ENCODE measurements around the gene NELFB. TPM values are rescaled to one million over a fixed set of nuclear protein-coding genes. Genes with fewer than 3 reads are reported as not detected.

Gene NELFB
- total RNA-seq, 2 experiments from 2014 or later = 67.0 to 70.9 TPM

DNA sequence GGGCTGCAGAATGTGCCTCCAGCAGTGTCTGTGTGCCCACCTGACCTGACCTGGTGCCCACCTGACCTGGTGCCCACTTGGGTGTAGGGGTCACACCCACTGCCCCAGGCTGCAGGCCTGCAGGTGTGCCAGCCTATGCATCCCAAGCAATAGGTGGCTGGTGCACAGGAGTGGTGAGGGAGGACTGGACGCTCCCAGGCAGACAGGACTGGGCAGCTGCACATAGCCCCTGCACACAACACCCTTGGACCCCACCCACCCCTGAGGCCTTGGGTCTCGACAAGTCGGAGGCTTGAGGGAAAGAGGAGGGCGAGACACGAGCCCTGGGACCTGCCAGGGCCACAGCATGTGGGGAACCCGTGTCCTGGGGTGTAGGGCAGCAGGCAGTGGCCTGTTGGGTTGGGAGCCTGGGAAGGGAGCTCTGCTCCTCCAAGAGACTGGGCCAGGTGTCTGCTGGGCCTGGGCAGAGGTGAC lies 57.8 kb downstream of the NELFB start:
- POLR2A ChIA-PET = no interaction called here
- CTCF ChIA-PET = no interaction called here

- POLR2A ChIA-PET = no interaction called here
These were observed 58.3 kb downstream of the NELFB start for GRCh38 chr9:137313326-137313936.

GRCh38 chr9:137313956-137314560 lies 58.9 kb downstream of the NELFB start:
- ChIA-PET CTCF (no interaction called here), POLR2A (no interaction called here)

More at GRCh38 chr9:137313326-137313936, 58.3 kb downstream of the NELFB start:
- CTCF ChIA-PET = no interaction called here

- POLR2A ChIA-PET = no interaction called here
- CTCF ChIA-PET = no interaction called here
These were observed 59.7 kb downstream of the NELFB start for GRCh38 chr9:137314561-137315560.

- ChIA-PET CTCF (no interaction called here), POLR2A (no interaction called here)
These were observed 60.5 kb downstream of the NELFB start for GRCh38 chr9:137315581-137316011.

- POLR2A ChIA-PET = no interaction called here
- CTCF ChIA-PET = interaction anchor here (0.7 kb wide), 1 partner anchor 364 kb away, joined by 3 read pairs; the partner anchor contains the start of gene LCN12
These were observed 61.2 kb downstream of the NELFB start for GRCh38 chr9:137316012-137316981.

- ChIA-PET POLR2A (no interaction called here), CTCF (no interaction called here)
These were observed 62.0 kb downstream of the NELFB start for GRCh38 chr9:137317021-137317717.

- POLR2A ChIA-PET = no interaction called here
These were observed 62.8 kb downstream of the NELFB start for GRCh38 chr9:137317718-137318511.

GRCh38 chr9:137318602-137319001 lies 63.5 kb downstream of the NELFB start:
- POLR2A ChIA-PET = no interaction called here
- CTCF ChIA-PET = no interaction called here

More at GRCh38 chr9:137317718-137318511, 62.8 kb downstream of the NELFB start:
- CTCF ChIA-PET = no interaction called here

DNA sequence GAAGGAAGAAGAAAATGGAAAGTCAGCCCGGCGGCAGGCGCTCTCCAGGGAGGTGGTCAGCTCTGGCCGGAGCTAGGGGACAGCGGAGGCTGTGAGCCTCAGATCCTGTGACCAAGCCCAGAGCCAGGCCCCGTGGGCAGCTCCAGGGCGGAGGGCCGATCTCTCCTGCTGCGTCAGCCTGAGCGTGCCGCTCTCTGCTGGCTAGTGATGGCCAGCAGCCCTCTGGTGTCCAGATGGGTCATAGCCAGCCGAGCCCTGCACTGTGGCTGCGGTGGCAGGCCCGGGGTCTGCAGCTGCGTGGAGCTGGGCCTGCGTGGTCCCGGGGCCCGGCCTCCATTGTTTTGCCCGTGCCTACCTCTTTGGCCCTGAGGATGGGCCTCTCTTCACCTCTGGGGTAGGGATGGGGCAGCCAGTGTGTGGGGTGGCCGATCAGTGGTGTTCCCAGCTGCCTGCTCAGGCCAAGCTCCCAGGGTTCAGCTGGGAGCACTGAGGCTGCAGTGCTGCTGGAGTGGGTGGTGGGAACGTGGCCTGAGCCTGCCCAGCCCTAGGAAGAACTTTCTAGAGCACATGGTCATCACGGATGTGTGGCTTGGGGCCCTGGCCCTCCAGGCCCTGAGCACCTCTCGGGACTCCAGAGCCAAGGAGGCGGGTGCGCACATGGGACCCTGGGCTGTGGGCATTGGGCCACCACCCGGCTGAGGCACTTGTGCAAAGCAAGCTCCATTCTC lies 64.0 kb downstream of the NELFB start:
- POLR2A ChIA-PET = no interaction called here
- CTCF ChIA-PET = no interaction called here

DNA sequence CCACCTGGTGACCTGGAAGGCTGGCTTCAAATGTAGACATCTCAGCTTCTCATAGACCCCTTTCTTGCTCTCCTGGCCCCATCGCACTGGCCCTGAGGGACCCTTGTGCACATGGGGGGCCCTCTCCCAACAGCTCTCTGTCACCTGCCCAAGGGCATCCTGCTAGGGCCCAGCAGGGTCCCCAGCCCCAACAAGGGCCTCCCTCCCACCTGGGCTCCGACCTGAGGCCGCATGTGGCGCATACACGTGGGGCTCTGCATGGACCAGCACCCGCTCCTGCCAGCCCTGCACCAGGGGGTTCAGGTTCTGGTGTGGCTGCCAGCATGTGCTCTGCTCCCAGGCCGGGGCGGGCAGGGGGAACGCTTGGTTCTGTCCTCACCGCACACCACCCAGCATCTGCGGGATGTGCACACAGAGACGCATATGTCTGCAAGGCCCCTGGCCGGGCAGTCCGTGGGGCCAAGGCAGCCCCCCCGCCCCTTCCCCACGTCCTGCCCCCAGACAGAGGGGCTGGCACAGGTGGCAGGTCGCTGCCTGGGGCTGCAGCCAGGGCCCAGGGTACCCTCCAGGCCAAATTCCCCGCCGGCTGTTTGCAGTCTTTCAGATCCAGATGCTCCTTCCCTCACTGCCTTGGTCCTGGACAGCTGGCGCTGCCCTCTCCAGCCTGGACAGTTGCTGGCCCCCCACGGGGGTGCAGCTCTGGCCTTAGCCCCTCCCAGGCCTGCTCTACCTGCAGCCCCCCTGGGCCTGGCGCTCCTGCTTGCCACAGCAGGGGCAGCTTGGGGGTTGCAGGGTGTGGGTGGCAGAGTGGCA lies 64.8 kb downstream of the NELFB start:
- ChIA-PET CTCF (interaction anchor here (0.8 kb wide), 1 partner anchor 103 kb away, joined by 3 read pairs; the partner anchor contains the start of gene EXD3), POLR2A (no interaction called here)

- ChIA-PET POLR2A (no interaction called here), CTCF (interaction anchor here (0.8 kb wide), 1 partner anchor 102 kb away, joined by 3 read pairs; the partner anchor contains the start of gene EXD3)
These were observed 65.6 kb downstream of the NELFB start for GRCh38 chr9:137320555-137321384.

DNA sequence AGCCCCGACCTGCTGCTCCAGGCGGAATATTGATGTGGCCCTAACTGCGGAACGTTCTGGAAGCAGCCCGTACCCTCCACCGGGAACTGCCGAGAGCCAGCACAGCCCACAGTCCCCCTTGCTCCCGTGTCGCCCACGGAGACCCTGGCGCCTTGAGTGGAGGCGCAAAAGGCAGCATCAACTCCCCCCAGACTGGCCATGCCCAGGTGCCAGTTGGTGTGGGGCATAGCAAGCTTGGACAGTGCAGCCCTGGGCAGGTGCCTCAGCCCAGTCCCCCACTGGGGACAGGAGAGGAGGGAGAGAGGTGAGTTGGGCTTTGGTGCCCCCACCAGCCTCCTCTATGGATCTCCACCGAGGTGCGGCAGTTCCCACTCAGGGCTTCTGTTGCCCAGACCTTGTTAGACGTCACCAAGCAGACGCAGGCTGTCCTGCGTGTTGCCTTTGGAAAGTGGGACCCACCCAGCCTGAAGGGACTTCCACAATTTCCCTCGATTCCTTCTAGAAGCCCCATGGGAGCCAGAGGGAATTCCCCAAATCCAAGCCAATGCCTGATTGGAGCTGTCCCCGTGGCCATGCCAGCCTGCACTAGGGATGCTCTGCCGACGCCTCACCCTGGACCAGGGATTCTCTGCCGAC lies 66.7 kb downstream of the NELFB start:
- POLR2A ChIA-PET = no interaction called here

More for the DNA sequence above, 66.7 kb downstream of the NELFB start:
- CTCF ChIA-PET = no interaction called here
